ENCODE results near the gene ANKLE1.

- TF ChIP-seq PBX3 (IDR thresholded peaks at IDR 0.05; ENCODE audit: insufficient replicate concordance, low read depth, low read length) (no peak), BCL11A (IDR thresholded peaks at IDR 0.05; ENCODE audit: low read depth, low read length) (no peak), POLR2A (IDR thresholded peaks at IDR 0.05; ENCODE audit: low read depth, low read length) (no peak), CTCF (IDR thresholded peaks at IDR 0.05 in 2 of 3, conservative IDR thresholded peaks at IDR 0.05 in 1 of 3; ENCODE audit: control insufficient read depth in 2 of 3, extremely low read depth in 1 of 3, insufficient read depth in 1 of 3, low read depth in 3 of 3, low read length in 3 of 3) (no peak), CHD4 (IDR thresholded peaks at IDR 0.05) (no peak), RB1 (IDR thresholded peaks at IDR 0.05; ENCODE audit: borderline replicate concordance) (no peak), BHLHE40 (IDR thresholded peaks at IDR 0.05; ENCODE audit: borderline replicate concordance in 1 of 2, low read depth in 2 of 2, low read length in 1 of 2) (no peak), FOXM1 (IDR thresholded peaks at IDR 0.05; ENCODE audit: low read depth, low read length) (no peak), ZBED1 (IDR thresholded peaks at IDR 0.05; ENCODE audit: borderline replicate concordance) (no peak), CREB1 (IDR thresholded peaks at IDR 0.05; ENCODE audit: low read depth) (no peak), TARDBP (IDR thresholded peaks at IDR 0.05; ENCODE audit: borderline replicate concordance) (no peak), SP1 (IDR thresholded peaks at IDR 0.05; ENCODE audit: low read depth, low read length) (no peak), CBX5 (IDR thresholded peaks at IDR 0.05; ENCODE audit: low read depth) (no peak), ZNF622 (IDR thresholded peaks at IDR 0.05) (no peak)
Measured at GRCh38 chr19:17335575-17335974, 53.9 kb downstream of the ANKLE1 start.

All from GM12878 (cell line).